OCI-LY1 (cell line): ENCODE data around the gene DFFB.

Experiments
- CTCF ChIP-seq: fragments of 200-600 bp; sonication (generic), shearing (Covaris generic); IDR thresholded peaks from 2 replicates; pipeline ENCODE4 v1.5.1; 2017; ENCODE audit warnings: mild to moderate bottlenecking, antibody characterized with exemption, low read length, moderate library complexity, mixed read lengths
- EZH2 ChIP-seq: fragments of 200-600 bp; sonication (generic), shearing (Covaris generic); IDR thresholded peaks from 2 replicates; pipeline ENCODE4 v1.8.0; 2017; ENCODE audit warnings: borderline replicate concordance, mixed run types, mild to moderate bottlenecking, antibody characterized with exemption, low read length, moderate library complexity, mixed read lengths

GRCh38 chr1:3869751-3870301, 12.6 kb downstream of the DFFB start:
- TF ChIP-seq CTCF (peak; percentile 14; the same call in 1 of the 2 replicates), EZH2 (no peak)
